Head of caudate nucleus (tissue), 42 donors: Measurements from ENCODE around the gene SIRT7.

Source experiments
- DNase-seq, 42 donors: peaks; one replicate each; pipeline versions ENCODE4 v3.0.0 to v3.0.0-alpha.2; 2020 to 2021; ENCODE audit warnings: mixed read lengths in 7 of 42
- intact Hi-C: fragments of 100-400 bp; cut with DNase I; formaldehyde crosslinking; loops from one replicate; pipeline ENCODE4 v1.15.0; 2022

Gene SIRT7

DNA sequence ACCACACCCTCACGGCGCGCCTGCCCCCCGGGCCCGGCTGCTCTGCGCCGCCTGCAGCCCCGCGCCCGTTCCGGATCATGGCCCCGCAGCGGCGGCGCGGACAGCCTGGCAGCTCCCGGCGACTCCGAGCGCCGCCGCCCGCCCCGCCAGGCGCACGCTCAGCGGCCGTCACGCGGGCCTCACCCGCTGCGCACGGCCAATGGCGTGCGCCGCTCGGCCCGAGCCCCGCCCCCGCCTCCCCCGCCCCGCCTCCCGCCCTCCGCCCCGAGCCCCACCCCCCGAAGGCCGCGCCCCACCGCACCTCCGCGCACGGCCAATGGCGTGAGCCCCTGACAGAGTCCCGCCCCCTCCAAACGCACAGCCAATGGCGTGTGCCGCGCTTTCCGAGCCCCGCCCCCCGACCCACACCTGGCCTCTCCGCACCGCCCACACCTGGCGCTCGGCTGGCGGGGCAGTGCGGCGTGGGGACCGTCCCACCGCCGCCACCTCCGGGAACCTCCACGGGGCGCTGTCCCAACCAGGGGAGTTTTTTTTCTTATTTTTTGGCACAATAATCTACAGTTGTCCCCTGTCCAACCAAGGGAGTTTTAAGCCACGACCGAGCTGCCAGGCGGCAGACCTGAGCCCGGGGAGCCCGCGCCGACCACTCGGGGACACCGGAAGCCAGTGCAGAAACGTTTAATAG lies 6.6 kb downstream of the SIRT7 start, which contains the start of gene PCYT2:
TSS of gene PCYT2 (minus strand) at position 123 of the 685 bp plus-strand sequence. CDS start at position 79, 44 bp downstream.
- intact Hi-C loops, result no loop called here

GRCh38 chr17:81910840-81911276 lies 7.1 kb downstream of the SIRT7 start:
- DNase-seq, result peak in 5 of 42 donors; percentile 16 to 55 (median 38)
- intact Hi-C loops, result no loop called here

More for the DNA sequence above, 6.6 kb downstream of the SIRT7 start, which contains the start of gene PCYT2:
- peak; percentile 83 to 97 (median 95) for DNase-seq

- intact Hi-C loops, result no loop called here
- DNase-seq, result no peak
Measured at GRCh38 chr17:81909966-81910839, 7.8 kb downstream of the SIRT7 start.

GRCh38 chr17:81909231-81909630 lies 8.7 kb downstream of the SIRT7 start:
- intact Hi-C loops, result no loop called here
- DNase-seq, result no peak

DNA sequence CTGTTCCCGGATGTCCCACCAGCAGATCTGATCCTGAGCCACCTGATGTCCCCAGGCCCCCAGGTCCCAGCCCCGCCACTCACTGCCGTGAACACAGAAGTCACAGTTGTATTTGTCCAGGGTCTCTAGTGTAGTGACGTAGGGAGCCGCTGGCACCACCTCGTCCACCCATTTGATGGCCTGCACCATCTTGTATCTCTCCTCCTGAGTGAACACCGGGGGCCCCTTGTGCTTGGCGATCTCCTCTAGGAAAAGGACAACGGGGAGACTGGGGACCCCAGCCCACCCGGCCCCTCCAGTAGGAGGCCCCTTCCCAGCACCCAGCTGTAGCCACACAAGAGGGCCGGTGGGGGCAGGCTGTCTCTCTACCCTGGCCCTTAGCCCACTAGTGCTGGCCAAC lies 9.2 kb downstream of the SIRT7 start:
- DNase-seq, result no peak
- intact Hi-C loops, result no loop called here

- no peak for DNase-seq
- intact Hi-C loops, result no loop called here
Measured at GRCh38 chr17:81907219-81908145, 10.5 kb downstream of the SIRT7 start.

DNA sequence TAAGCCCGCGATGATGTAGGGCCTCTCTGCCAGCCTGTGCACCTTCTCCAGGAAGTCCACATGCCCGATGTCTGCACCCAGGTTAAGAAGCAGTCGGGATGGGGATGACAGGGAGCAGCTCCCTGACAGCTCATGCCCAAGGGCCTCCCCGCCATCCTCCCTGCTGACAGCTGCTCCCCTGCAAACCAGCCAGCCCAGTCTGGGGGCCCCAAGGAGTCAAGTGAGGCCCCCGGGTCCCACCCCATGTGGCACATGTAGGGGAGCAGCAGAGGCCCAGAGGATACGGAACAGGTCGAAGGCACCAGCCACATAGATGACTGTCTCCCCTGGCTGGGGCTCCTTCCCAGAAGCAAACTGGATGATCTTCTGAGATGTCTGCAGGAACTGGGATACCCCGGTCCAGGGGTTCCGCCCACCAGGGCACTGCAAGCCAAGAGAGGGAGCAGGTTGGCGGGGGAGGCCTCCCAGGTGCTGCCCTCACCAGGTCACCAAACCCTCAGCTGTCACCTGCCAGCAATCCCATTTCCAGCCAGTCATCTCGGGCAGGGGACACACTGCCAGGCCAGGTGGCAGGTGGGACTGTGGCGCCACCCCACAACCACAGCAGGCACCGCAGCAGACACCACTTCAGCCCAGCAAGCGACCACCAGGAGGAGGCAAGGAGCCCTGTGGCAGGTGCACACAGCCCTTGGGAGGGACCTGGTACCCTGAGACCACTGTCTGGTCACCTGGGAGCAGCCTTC lies 11.3 kb downstream of the SIRT7 start:
- no peak for DNase-seq
- intact Hi-C loops, result no loop called here

DNA sequence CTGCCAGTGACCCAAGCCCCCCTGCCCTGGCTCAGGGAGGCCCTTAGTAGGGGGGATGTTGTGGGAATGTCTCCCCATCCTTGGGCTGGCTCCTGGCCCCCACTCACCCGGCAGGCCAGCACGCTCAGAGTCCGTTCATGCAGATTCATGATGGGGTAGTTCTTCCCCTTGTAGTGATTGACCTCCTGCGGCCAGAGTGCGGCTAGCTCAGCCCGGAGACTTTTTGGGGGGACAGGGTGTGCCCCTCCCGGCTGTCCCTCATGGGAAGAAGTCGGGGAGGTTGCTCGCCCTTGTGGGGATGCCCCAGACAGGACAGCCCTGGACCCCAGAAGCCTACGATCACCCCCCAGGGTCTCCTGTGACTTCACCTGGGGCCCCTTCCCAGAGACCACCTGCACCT lies 12.0 kb downstream of the SIRT7 start:
- no peak for DNase-seq
- intact Hi-C loops, result no loop called here

- intact Hi-C loops, result no loop called here
Measured at GRCh38 chr17:81905424-81905875, 12.5 kb downstream of the SIRT7 start.

GRCh38 chr17:81904600-81905423 lies 13.2 kb downstream of the SIRT7 start:
- no peak for DNase-seq
- intact Hi-C loops, result no loop called here

More at GRCh38 chr17:81905424-81905875, 12.5 kb downstream of the SIRT7 start:
- no peak for DNase-seq

GRCh38 chr17:81903896-81904599 lies 13.9 kb downstream of the SIRT7 start:
- intact Hi-C loops, result no loop called here
- DNase-seq, result no peak

DNA sequence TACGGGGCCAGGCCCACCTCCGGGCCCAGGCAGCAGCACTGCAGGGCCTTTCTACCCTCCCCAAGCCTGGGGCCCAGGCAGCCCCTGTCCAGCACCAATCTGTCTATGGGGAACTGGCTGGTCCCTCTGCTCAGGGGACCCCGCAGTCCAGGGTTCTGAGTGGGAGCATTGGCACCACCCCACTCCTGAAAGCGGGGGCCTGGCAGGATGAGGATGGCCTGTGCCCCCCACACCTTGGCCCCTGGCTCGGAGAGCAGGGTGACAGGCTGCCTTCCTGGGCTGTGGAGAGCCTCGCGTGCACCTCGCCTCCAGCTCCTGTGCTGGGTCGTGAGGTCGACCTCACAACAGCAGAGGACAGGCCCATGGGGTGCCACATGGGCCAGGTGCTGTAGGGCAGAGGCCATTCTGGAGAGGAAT lies 14.6 kb downstream of the SIRT7 start:
- no peak for DNase-seq
- intact Hi-C loops, result no loop called here

- intact Hi-C loops, result no loop called here
- DNase-seq, result peak in 1 of 42 donors; percentile 18
Measured at GRCh38 chr17:81902653-81903414, 15.1 kb downstream of the SIRT7 start.

- intact Hi-C loops, result no loop called here
- peak in 22 of 42 donors; percentile 27 to 69 (median 42) for DNase-seq
Measured at GRCh38 chr17:81902023-81902652, 15.8 kb downstream of the SIRT7 start, which contains the start of gene NPB. Gene NPB (plus strand): TSS chr17:81902238. CDS start chr17:81902278, 40 bp downstream.
